Activated T-cell treated with anti-CD3 and anti-CD28 coated beads, Interleukin-2, amount 50 U/mL, for 4 hours (primary cell): ENCODE data around the gene KBTBD13. TPM values are rescaled to one million over a fixed set of nuclear protein-coding genes. Genes with fewer than 3 reads are reported as not detected.
"Not testable (repeated sequence)": the region's sequence is repeated elsewhere in the genome, so short reads cannot be mapped to it uniquely, and the experiment has no call there.

ENCODE experiments used
- ATAC-seq, 2 donors: fragments of 200-7000 bp; cut with Tn5 transposase; one replicate each; pipeline ENCODE4 v1.10.0; 2021
- DNase-seq: peaks from one replicate; pipeline ENCODE4 v3.0.0-alpha.2; 2020
- H3K27me3 Mint-ChIP-seq: one replicate; pipeline ENCODE4 v1.8.0; 2021; ENCODE audit warnings: low read depth, mixed read lengths
- H3K36me3 Mint-ChIP-seq: one replicate; pipeline ENCODE4 v1.8.0; 2022; ENCODE audit warnings: mixed read lengths; ENCODE audit not compliant: insufficient read depth
- H3K4me1 Mint-ChIP-seq: one replicate; pipeline ENCODE4 v1.8.0; 2021; ENCODE audit warnings: low read depth, mixed read lengths
- H3K4me3 Mint-ChIP-seq: one replicate; pipeline ENCODE4 v1.8.0; 2021; ENCODE audit warnings: mild to moderate bottlenecking, moderate library complexity, mixed read lengths
- H3K9me3 Mint-ChIP-seq: one replicate; pipeline ENCODE4 v1.8.0; 2021; ENCODE audit warnings: mixed read lengths
- total RNA-seq, 3 donors: library from RNA; stranded (reverse); gene quantifications; one replicate each; pipeline ENCODE4 v1.2.1, GENCODE V29; 2021

Gene KBTBD13
- total RNA-seq, 3 donors from 2014 or later: not detected

DNA sequence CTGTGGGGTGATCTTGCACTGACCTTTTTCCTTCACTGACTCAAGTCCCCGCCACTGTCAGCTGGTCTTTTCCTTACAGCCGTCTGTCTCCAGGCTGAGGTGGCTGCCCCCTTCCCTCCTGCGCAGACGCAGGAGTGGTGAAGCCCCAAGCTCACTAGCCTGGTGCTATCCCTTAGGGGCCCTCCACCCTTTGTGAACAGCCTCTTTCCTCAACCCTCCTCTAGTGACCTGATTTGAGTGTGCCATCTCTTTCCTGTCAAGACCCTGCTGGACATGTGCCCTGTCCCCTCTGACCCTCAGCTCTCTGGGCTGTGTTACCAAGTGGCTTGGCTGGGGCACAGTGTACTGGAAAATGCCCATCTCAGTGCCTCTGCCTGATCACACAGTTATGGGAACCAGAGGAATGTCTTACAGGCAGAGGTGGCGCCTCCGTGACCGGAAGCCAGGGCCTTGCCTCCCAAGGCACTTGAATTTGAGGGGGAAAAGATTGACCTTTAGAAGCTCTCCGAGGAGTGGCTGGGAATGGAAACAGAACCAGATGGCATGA lies 8.7 kb downstream of the KBTBD13 start:
- H3K36me3 Mint-ChIP-seq: no peaks in the 10 kb centered on the region
- peaks cover 15% of the 10 kb centered on the region for H3K4me1 Mint-ChIP-seq
- no peak for DNase-seq
- no peak overlapping the region for H3K4me3 Mint-ChIP-seq
- ATAC-seq: no peak
- no peaks in the 10 kb centered on the region for H3K27me3 Mint-ChIP-seq
- H3K9me3 Mint-ChIP-seq: no peaks in the 10 kb centered on the region

- H3K4me1 Mint-ChIP-seq: peaks cover 15% of the 10 kb centered on the region
- no peaks in the 10 kb centered on the region for H3K9me3 Mint-ChIP-seq
- no peaks in the 10 kb centered on the region for H3K36me3 Mint-ChIP-seq
- ATAC-seq (no peak), DNase-seq (no peak)
- no peak overlapping the region for H3K4me3 Mint-ChIP-seq
- no peaks in the 10 kb centered on the region for H3K27me3 Mint-ChIP-seq
Measured at GRCh38 chr15:65085990-65086679, 9.6 kb downstream of the KBTBD13 start.

DNA sequence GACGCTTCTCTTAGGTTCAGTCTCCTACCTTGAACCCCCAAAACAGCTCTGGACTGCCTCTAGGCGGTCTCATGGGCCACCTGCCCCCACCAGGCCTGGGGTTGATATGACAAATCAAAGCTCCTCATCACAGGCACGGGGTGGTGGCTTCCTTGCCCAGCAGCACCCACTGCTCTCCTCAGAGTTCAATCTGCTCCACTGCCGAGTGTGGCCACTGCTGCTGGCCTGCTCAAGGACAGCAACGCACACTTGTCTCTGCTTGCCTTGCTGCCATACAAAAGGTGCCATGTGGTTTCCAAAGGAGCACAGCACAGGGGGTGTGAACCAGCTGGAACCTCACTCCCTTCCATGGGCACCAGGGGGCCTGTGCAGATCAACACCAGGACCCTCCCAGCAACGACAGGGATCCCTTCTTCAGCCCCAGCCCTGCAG lies 10.2 kb downstream of the KBTBD13 start:
- H3K27me3 Mint-ChIP-seq: no peaks in the 10 kb centered on the region
- H3K4me1 Mint-ChIP-seq: peaks cover 13% of the 10 kb centered on the region
- H3K4me3 Mint-ChIP-seq: no peak overlapping the region
- H3K9me3 Mint-ChIP-seq: no peaks in the 10 kb centered on the region
- ATAC-seq (peak; percentile 39), DNase-seq (no peak)
- H3K36me3 Mint-ChIP-seq: no peaks in the 10 kb centered on the region

GRCh38 chr15:65087411-65087810 lies 10.9 kb downstream of the KBTBD13 start:
- Mint-ChIP-seq H3K4me3 (no peak overlapping the region), H3K36me3 (no peaks in the 10 kb centered on the region), H3K27me3 (no peaks in the 10 kb centered on the region), H3K4me1 (peaks cover 6% of the 10 kb centered on the region), H3K9me3 (no peaks in the 10 kb centered on the region)
- DNase-seq: no peak
- ATAC-seq: no peak

DNA sequence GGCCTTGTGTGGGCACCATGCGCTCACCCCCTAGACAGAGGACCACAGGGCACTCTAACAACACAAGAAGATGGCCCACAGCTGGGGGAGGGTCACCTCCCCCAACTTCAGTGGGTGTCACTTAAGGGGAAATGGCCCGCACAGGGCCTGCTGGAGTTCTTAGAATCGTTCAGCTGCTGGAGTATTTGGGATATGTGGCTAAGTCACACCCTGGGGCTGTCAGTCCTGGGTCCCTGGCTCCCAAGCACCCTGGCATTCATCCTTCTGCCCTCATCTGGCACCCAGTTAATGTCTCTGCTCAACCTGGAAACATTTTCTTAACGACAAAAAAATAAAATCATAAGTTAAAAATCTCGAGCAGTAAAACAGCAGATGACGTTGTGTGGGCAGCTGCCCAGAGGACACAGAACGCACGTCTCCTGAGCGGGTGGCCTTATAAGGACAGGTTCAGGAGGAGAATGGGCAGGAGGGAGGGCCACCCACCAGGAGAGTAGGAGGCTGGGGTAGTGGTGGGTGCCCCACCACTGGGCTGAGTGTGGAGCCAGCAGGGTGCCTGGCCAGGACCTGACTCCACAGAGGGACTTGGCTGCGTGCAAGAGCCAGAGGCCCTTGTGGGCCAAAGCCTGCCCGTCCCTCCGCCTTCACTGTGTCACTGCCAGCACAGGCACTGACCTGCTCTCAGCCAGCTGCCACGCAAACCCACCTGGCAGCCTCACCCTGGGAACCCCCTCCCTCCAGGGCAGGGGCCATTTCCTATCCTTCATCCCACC lies 11.5 kb downstream of the KBTBD13 start:
- no peaks in the 10 kb centered on the region for H3K4me1 Mint-ChIP-seq
- no peak for ATAC-seq
- no peaks in the 10 kb centered on the region for H3K36me3 Mint-ChIP-seq
- no peak for DNase-seq
- no peaks in the 10 kb centered on the region for H3K27me3 Mint-ChIP-seq
- no peaks in the 10 kb centered on the region for H3K9me3 Mint-ChIP-seq
- H3K4me3 Mint-ChIP-seq: no peak overlapping the region

DNA sequence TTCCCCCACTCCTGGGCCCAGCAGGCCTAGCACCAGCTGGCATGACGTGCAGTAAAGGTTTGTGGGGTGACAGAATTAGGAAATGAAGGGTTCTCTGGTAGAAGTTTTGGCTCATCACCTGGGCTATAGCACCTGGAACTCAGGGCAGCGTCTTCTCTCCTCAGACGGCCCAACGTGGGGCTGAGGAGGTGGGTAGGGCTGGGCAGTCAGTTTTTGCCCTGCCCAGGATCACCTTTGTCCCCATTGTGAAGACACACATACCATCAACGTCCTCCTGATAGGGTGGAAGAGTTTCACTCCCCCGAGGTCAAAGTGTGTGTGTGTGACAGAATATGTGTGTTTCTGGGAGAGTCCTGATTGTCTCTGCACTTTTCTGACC lies 12.1 kb downstream of the KBTBD13 start:
- no peaks in the 10 kb centered on the region for H3K36me3 Mint-ChIP-seq
- ATAC-seq (no peak), DNase-seq (no peak)
- no peaks in the 10 kb centered on the region for H3K27me3 Mint-ChIP-seq
- H3K4me3 Mint-ChIP-seq: no peak overlapping the region
- no peaks in the 10 kb centered on the region for H3K9me3 Mint-ChIP-seq
- H3K4me1 Mint-ChIP-seq: no peaks in the 10 kb centered on the region

GRCh38 chr15:65089206-65089824 lies 12.8 kb downstream of the KBTBD13 start:
- Mint-ChIP-seq H3K9me3 (no peaks in the 10 kb centered on the region), H3K4me1 (no peaks in the 10 kb centered on the region), H3K4me3 (no peak overlapping the region), H3K27me3 (no peaks in the 10 kb centered on the region), H3K36me3 (no peaks in the 10 kb centered on the region)
- DNase-seq (no peak), ATAC-seq (no peak)

DNA sequence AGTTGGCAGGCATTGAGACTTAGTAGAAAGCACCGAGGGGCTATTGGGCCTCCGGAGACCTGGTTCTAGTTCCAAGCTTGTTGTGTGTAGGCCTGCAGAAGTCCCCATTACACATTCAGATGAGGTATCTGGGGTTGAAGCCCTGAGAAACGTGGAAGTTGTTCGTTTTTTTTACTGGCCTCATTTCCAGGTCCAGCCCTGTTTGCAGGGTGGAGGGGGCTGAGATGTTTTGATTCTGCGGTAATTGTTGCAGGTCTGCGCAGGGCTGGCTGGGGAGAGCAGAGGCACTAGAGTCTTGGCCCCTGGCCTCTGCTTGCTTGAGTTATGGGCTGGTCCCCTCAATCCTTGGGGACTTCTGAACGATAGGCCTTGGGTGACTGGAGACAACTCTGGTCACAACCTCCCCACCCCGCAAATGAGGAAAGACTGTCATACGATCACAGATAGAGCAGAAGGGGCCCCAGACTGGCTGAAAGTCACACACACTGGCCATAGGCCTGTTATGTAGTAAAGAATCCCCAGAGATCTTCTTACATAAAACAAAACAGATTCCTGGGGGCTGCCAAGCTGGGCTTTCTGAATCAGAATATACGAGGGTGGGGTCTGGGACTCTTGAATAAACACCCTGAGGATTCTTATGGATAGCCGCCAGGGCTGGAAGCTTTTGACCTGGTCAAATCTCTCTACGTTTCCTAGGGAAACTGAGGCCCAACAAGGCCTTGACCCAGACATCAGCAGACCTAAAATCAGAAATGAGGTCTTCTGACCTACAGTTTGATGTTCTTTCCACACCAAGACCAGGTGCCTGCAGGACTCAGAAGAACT lies 15.6 kb downstream of the KBTBD13 start:
- no peak for ATAC-seq
- peaks cover 4% of the 10 kb centered on the region for H3K36me3 Mint-ChIP-seq
- H3K4me1 Mint-ChIP-seq: no peaks in the 10 kb centered on the region
- no peaks in the 10 kb centered on the region for H3K9me3 Mint-ChIP-seq
- DNase-seq: no peak
- no peak overlapping the region for H3K4me3 Mint-ChIP-seq
- H3K27me3 Mint-ChIP-seq: no peaks in the 10 kb centered on the region

DNA sequence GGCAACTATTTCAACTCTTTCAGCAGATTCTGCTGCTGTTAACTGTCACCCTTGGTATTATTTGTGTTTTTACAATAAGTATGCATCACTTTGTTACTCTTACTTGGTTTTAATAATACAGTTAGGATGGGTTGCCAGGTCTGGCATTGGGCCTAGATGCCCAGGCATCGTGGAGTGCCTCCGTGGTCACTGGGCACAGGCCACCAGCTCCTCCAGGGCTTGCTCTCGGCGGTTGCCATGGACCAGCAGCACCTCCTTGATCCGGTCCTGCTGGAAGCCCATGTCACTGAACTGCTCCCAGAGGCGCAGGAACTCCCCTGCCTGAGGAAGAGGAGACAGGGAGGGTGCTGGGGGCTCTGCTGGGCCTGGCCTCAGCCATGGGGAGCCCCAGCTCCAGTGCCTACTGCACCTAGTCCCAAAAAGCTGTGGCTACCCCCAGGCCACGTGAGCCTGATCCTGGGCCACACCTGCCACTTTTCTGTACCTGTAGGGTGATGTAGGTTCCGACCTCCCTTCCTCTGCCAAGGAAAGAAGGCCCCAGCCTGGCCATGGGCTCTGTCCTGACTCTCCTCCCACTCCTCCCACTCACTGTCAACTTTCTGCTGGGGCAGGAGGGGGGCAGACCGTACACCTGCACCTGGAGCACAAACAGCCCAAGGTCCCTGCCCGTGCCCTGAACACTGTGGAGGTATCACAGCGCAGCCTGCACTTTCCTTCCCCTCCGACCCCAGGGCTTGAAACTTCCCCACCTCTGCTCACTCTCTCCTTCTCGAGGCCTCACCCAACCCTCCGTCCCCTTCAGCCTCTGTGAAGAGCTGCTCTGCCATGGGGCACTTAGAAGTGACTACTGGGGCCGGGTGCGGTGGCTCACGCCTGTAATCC lies 16.6 kb downstream of the KBTBD13 start:
- peaks cover 6% of the 10 kb centered on the region for H3K36me3 Mint-ChIP-seq
- no peak for DNase-seq
- no peak overlapping the region for H3K4me3 Mint-ChIP-seq
- no peak for ATAC-seq
- H3K27me3 Mint-ChIP-seq: no peaks in the 10 kb centered on the region
- H3K4me1 Mint-ChIP-seq: no peaks in the 10 kb centered on the region
- H3K9me3 Mint-ChIP-seq: no peaks in the 10 kb centered on the region

DNA sequence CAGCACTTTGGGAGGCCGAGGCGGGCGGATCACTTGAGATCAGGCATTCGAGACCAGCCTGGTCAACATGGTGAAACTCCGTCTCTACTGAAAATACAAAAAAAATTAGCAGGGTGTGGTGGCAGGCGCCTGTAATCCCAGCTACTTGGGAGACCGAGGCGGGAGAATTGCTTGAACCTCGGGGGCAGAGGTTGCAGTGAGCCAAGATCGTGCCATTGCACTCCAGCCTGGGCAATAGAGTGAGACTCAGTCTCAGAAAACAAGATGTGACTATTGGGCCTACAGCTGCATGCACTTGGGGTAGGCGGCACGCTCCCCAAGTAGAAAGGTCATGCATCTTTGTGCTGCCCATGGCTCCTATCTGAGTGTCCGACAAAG lies 17.2 kb downstream of the KBTBD13 start:
- H3K4me3 Mint-ChIP-seq, H3K9me3 Mint-ChIP-seq, H3K4me1 Mint-ChIP-seq, DNase-seq, H3K27me3 Mint-ChIP-seq, ATAC-seq: not testable (repeated sequence)
- peaks cover 11% of the 10 kb centered on the region for H3K36me3 Mint-ChIP-seq

GRCh38 chr15:65094294-65094995 lies 17.9 kb downstream of the KBTBD13 start:
- H3K27me3 Mint-ChIP-seq: no peaks in the 10 kb centered on the region
- peaks cover 15% of the 10 kb centered on the region for H3K36me3 Mint-ChIP-seq
- ATAC-seq (no peak), DNase-seq (no peak)
- H3K9me3 Mint-ChIP-seq: no peaks in the 10 kb centered on the region
- H3K4me3 Mint-ChIP-seq: no peak overlapping the region
- H3K4me1 Mint-ChIP-seq: no peaks in the 10 kb centered on the region

GRCh38 chr15:65095011-65095746 lies 18.6 kb downstream of the KBTBD13 start:
- no peak for DNase-seq
- Mint-ChIP-seq H3K27me3 (no peaks in the 10 kb centered on the region), H3K9me3 (no peaks in the 10 kb centered on the region), H3K4me1 (no peaks in the 10 kb centered on the region), H3K4me3 (no peak overlapping the region), H3K36me3 (peaks cover 18% of the 10 kb centered on the region)
- ATAC-seq: no peak
